Right cardiac atrium (tissue), 5 donors: Measurements from ENCODE around the gene UVRAG. TPM values are rescaled to one million over a fixed set of nuclear protein-coding genes. Genes with fewer than 3 reads are reported as not detected.
"Not testable (repeated sequence)": the region's sequence is repeated elsewhere in the genome, so short reads cannot be mapped to it uniquely, and the experiment has no call there.

ENCODE experiments used
- ATAC-seq, 2 donors: fragments of 200-7000 bp; cut with Tn5 transposase; one replicate each; pipeline versions ENCODE4 v1.8.0 to v1.9.1; 2020; ENCODE audit warnings: moderate library complexity in 2 of 2, mild to moderate bottlenecking in 1 of 2
- DNase-seq, 3 donors: peaks; one replicate each; pipeline ENCODE4 v3.0.0-alpha.2; 2020
- H3K27ac ChIP-seq: one replicate; pipeline ENCODE4 v1.5.1; 2013; ENCODE audit warnings: mild to moderate bottlenecking, low read length, control low read depth, moderate library complexity
- H3K27me3 ChIP-seq: one replicate; pipeline ENCODE4 v1.6.1; 2013; ENCODE audit not compliant: control insufficient read depth, insufficient read depth
- H3K4me1 ChIP-seq: one replicate; pipeline ENCODE4 v1.6.1; 2013; ENCODE audit warnings: low read length; ENCODE audit not compliant: control insufficient read depth, insufficient read depth
- H3K4me3 ChIP-seq: one replicate; pipeline ENCODE4 v1.5.1; 2013; ENCODE audit warnings: low read length, control low read depth
- H3K9me3 ChIP-seq: one replicate; pipeline ENCODE4 v1.6.1; 2013; ENCODE audit warnings: low read length; ENCODE audit not compliant: control insufficient read depth
- WGBS: extraction: QIAGEN DNeasy Blood & Tissue Kit; methylation state at CpG from one replicate; pipeline ENCODE4 v1.1.7; 2013; 5-methylcytosine and 5-hydroxymethylcytosine counted together
- intact Hi-C, 4 donors: fragments of 100-400 bp; cut with DNase I; formaldehyde crosslinking; loops; one replicate each; pipeline versions ENCODE4 v1.11.0 to v1.14.0; 2022 to 2023
- polyA plus RNA-seq: library from polyadenylated mRNA; stranded (reverse); fragments of 200-250 nt; gene quantifications from one replicate; pipeline ENCODE4 v1.2.3, GENCODE V29; 2013
- total RNA-seq, 4 donors: library from RNA; stranded (reverse); fragmentation: NEBNext Ultra II Directional; extraction: Animal tissue kit (Norgen Biotek cat#: 25700); gene quantifications; one replicate each; pipeline ENCODE4 v1.2.1, GENCODE V29; 2021
- donor health status: healthy with polysubstance abuse.
- donor health status: DM: no; HTN: yes; CAD: no.
- donor health status: DM: no; HTN: no; CAD: no.
- donor health status: DM: no; HTN: yes; CAD: no; lungs with severe emphysema.
- donor health status: DM: yes; HTN: yes; CAD: no.

The UVRAG gene
- total and polyA plus RNA-seq, 5 donors = 5.5 to 18.5 (median 13.9) TPM

DNA sequence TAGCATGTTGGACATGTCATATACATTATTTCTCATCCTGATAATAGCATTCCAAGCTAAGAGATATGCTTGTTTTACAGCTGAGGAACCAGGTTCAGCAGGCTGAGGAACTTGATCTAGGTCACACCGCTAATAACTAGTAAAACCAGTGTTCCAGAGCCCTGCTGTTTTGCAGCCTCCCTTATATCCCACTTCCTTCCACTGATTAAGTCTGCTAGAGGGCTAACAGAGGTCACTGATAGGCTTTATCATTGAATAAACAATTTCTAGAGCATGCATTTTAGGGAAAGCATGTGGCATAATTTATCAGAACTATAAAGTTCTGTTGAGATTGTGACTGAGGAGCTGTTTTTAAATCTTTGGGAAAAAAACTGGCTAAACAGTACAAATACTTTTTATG, 54.0 kb downstream of the UVRAG start:
- H3K4me3 ChIP-seq = no peak overlapping the region
- no peaks in the 10 kb centered on the region for H3K9me3 ChIP-seq
- peaks cover 1% of the 10 kb centered on the region for H3K4me1 ChIP-seq
- H3K27ac ChIP-seq = no peak overlapping the region
- no peaks in the 10 kb centered on the region for H3K27me3 ChIP-seq
- 28% methylated on average over 1 of the region's 1 CpG for WGBS
- intact Hi-C loops = loop anchor here in 3 of 4 donors (2.0 to 5.0 kb wide), 3 partner anchors 64 to 67 kb away; no protein-coding TSS in a partner anchor
- DNase-seq = no peak
- peak; percentile 64 to 67 for ATAC-seq

DNA sequence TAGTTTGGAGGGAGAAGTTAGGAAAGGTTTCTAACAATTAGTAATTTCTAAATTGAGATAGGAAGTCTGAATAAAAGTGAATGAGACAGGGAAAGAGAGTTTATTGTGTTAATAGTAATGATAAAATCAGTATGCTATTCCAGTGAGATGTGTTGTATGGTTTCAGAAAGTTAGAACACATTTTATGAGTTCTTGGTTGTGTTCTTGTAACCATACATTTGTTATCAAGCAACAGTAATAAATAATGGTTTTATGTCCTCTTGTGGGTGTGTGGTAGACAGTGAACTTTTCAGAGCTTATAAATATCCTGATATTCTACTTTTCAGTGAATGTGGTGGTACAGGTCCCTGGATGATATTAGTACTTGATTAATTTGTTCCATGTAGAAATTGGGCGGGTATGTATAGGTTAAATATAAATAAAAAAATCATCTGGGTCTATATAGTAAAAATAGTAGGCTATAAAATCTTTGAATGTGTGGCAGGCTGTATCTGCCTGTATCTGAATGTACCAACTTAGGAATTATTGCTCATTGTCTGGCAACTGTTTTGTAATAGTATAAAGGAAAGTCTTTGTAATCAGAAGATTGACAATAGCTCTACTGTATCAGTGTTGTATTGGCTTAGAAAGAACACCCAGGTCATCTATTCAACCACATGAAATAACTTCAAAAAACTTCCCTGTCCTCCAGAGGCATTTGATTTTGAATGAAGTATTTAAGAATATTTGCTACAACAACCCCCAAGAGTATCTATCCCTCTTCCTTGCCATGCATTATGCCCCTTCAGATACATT, 54.8 kb downstream of the UVRAG start:
- H3K27me3 ChIP-seq = no peaks in the 10 kb centered on the region
- intact Hi-C loops = loop anchor here (2.0 to 5.0 kb wide), 3 partner anchors 65 to 68 kb away; no protein-coding TSS in a partner anchor
- H3K27ac ChIP-seq = no peak overlapping the region
- WGBS = 95% methylated on average over 1 of the region's 1 CpG
- no peaks in the 10 kb centered on the region for H3K9me3 ChIP-seq
- ATAC-seq = no peak
- peaks cover 1% of the 10 kb centered on the region for H3K4me1 ChIP-seq
- no peak for DNase-seq
- no peak overlapping the region for H3K4me3 ChIP-seq

DNA sequence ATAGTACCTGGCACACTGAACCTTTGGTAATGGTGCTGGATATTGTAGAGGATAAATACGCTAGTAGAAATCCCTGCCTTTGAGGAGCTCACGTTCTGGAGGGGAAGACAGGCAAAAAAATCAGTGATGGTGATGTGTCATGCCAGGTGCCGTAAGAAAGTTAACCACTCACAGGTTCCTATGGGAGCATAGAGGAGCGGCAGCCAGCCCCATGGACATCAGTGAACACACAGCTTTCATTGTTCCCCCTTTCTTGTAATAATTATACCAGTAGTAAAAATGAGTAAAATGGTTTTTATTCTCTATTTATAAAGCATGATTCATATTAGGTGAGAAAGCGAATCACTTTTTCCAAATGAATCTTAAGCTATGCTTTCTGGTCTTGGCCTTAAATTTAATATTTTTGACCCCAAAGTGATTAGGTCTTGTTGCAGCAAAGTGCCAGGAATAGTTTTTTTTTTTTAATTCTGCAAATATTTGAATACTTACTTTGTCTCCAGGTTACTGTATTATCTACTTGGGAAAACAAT, 57.9 kb downstream of the UVRAG start:
- no peaks in the 10 kb centered on the region for H3K27me3 ChIP-seq
- H3K9me3 ChIP-seq = no peaks in the 10 kb centered on the region
- 64% methylated on average over 5 of the region's 5 CpGs for WGBS
- intact Hi-C loops = loop anchor here in 1 of 4 donors (5.0 kb wide), 1 partner anchor 71 kb away; no protein-coding TSS in a partner anchor
- ATAC-seq (no peak), DNase-seq (no peak)
- H3K27ac ChIP-seq = no peak overlapping the region
- no peak overlapping the region for H3K4me3 ChIP-seq
- peaks cover 1% of the 10 kb centered on the region for H3K4me1 ChIP-seq

DNA sequence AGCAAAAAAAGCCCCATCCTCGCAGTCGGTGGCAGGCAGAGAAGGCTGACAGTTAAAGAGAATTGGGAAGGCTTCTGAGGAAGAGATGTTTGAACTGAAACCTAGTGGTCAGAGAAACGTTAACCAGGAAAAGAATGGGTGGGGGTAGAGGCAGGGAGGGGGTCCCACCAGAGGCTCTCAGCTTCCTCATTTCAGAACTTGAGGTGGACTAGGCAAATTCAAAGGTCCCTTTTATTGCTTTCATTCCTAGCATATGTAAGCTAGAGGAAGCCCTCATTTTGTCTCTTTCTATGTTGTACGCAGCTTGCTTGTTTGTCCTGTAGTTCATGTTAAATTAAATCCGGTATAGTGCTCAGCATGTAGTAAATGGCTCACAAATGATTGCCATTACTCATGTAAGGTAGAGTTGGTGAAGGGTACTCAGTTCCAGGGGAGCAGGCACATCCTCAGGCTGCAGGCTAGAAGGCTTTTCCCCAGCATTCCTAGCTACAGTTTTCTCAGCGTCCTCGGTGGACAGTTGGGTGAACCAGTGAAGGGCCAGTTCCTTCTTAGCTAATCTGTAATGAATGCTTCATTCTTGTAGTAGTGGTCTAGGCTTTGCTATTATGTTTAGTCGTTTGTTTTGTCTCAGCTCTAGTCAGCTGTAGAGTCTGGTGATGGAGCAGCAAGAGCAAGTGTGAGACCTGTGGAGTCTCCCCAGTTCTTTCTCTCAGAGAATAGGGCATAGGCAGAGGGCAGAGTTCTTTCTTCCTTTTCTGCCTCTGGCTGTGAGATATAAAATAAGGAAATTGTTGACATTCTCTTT, 58.6 kb downstream of the UVRAG start:
- WGBS = 63% methylated on average over 8 of the region's 8 CpGs
- ATAC-seq = no peak

DNA sequence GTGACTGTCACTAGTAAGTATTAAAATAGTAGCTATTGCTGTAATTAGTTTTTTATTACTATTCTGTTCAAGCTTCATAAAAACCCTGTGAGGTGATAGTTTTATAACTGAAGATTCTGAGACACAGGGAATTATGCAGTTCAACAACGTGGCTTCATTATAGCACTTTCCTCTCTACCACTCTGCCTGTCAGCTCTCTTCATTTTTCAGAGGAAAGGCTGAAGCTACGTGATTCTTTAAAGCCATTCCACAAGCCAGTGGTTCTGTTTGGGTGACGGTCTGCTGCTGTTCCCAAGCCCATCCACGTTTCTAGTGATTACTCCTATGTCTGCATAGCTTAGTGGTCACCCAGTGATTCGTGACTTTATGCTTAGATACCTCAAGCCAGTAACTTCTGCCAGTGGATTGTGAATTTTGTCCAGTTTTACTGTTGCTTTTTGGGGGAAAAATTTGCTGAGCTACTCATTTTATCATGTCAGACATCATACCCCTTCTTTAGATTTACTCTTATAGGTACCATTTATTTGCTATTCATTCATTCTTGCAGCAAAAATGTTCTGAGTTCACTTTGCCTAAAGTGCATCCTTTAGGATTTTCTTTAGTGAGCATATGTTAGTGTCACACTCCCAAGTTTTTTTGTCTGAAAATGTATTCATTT, 59.8 kb downstream of the UVRAG start:
- ATAC-seq = no peak
- intact Hi-C loops = loop anchor here in 1 of 4 donors (5.0 kb wide), 1 partner anchor 73 kb away; no protein-coding TSS in a partner anchor

More for the DNA sequence above, 58.6 kb downstream of the UVRAG start:
- H3K4me1 ChIP-seq = peaks cover 1% of the 10 kb centered on the region
- H3K27me3 ChIP-seq = no peaks in the 10 kb centered on the region
- DNase-seq = no peak
- H3K9me3 ChIP-seq = no peaks in the 10 kb centered on the region
- no peak overlapping the region for H3K4me3 ChIP-seq
- H3K27ac ChIP-seq = no peak overlapping the region
- intact Hi-C loops = loop anchor here in 1 of 4 donors (5.0 kb wide), 1 partner anchor 71 kb away; no protein-coding TSS in a partner anchor

DNA sequence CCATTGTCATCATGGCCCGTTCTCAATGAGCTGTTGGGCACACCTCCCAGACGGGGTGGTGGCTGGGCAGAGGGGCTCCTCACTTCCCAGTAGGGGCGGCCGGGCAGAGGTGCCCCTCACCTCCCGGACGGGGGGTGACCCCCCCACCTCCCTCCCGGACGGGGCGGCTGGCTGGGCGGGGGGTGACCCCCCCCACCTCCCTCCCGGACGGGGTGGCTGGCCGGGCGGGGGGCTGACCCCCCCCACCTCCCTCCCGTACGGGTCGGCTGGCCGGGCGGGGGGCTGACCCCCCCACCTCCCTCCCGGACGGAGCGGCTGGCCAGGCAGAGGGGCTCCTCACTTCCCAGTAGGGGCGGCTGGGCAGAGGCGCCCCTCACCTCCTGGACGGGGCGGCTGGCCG, 62.3 kb downstream of the UVRAG start:
- H3K27me3 ChIP-seq, H3K9me3 ChIP-seq, H3K4me3 ChIP-seq, intact Hi-C loops, H3K4me1 ChIP-seq, ATAC-seq, H3K27ac ChIP-seq: not testable (repeated sequence)
- 94% methylated on average over 21 of the region's 27 CpGs for WGBS
- peak in 1 of 3 donors; percentile 58 for DNase-seq

More for the DNA sequence above, 59.8 kb downstream of the UVRAG start:
- no peak for DNase-seq
- Histone ChIP-seq H3K4me1 (peaks cover 1% of the 10 kb centered on the region), H3K27me3 (no peaks in the 10 kb centered on the region), H3K27ac (no peak overlapping the region), H3K4me3 (no peak overlapping the region), H3K9me3 (no peaks in the 10 kb centered on the region)
- WGBS = 81% methylated on average over 5 of the region's 5 CpGs

DNA sequence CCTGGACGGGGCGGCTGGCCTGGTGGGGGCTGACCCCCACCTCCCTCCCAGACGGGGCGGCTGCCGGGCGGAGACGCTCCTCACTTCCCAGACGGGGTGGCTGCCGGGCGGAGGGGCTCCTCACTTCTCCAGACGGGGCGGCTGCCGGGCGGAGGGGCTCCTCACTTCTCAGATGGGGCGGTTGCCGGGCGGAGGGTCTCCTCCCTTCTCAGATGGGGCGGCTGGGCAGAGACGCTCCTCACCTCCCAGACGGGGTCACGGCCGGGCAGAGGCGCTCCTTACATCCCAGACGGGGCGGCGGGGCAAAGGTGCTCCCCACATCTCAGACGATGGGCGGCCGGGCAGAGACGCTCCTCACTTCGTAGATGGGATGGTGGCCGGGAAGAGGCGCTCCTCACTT, 62.9 kb downstream of the UVRAG start:
- H3K4me1 ChIP-seq, intact Hi-C loops: not testable (repeated sequence)

DNA sequence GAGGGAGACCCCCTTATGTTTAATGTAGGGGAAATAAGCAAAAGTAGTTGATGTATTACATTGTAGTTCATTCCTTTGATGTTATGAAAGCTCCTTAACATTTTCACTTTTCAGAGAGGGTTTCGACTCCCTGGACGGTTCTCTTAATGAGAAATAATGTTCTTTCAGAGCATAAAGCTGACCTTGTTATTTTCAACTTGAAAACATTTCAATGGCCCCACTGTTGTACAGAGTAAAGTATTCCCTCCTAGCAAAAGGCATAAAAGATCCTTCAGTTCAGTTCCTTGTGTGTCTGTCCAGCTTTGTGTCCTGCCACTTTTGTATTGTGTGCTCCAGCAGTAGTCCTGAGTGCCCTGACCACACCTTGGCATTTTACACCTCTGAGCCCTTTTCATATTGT, 63.9 kb downstream of the UVRAG start:
- H3K9me3 ChIP-seq = no peaks in the 10 kb centered on the region
- H3K4me1 ChIP-seq = peaks cover under 1% of the 10 kb centered on the region
- H3K27ac ChIP-seq = no peak overlapping the region
- DNase-seq (no peak), ATAC-seq (no peak)
- 88% methylated on average over 2 of the region's 2 CpGs for WGBS
- H3K27me3 ChIP-seq = no peaks in the 10 kb centered on the region
- intact Hi-C loops = no loop called here
- H3K4me3 ChIP-seq = no peak overlapping the region

More for the DNA sequence above, 62.9 kb downstream of the UVRAG start:
- WGBS = 96% methylated on average over 33 of the region's 33 CpGs
- not testable (repeated sequence) for H3K4me3 ChIP-seq, H3K9me3 ChIP-seq, ATAC-seq, H3K27me3 ChIP-seq, H3K27ac ChIP-seq
- DNase-seq = peak in 2 of 3 donors; percentile 39 to 59

DNA sequence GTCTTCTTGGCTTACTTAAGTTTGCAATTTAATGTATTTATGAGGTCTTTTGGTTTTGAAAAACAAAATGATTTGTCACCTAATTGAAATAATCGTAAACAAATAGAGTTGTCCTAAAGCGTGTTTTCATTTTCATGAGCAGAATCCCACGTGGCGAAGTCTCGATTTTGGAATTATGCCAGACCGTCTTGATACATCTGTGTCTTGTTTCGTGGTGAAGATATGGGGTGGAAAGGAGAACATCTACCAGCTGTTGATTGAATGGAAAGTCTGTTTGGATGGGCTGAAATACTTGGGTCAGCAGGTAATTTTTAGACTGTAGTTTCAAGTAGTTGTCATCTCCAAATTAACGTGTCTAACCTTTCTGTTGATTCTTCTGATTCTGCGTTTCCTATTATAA, 64.7 kb downstream of the UVRAG start:
- Histone ChIP-seq H3K9me3 (no peaks in the 10 kb centered on the region), H3K27me3 (no peaks in the 10 kb centered on the region), H3K27ac (no peak overlapping the region), H3K4me1 (no peaks in the 10 kb centered on the region), H3K4me3 (no peak overlapping the region)
- peak in 1 of 3 donors; percentile 25 for DNase-seq
- no peak for ATAC-seq
- 78% methylated on average over 9 of the region's 9 CpGs for WGBS
- intact Hi-C loops = no loop called here

DNA sequence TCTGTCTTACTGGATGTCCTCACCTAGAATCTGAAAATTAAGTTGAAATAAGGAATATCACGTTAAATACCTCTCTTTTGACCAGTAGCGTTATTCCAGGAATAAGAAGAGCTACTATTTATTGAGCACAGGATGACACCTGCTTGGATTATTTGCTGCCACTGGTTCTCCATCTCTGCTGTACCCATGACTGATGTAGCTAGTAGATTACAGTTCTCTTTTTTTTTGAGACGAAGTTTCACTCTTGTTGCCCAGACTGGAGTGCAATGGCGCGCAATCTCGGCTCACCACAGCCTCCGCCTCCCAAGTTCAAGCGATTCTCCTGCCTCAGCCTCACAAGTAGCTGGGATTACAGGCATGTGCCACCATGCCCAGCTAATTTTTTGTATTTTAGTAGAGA, 65.3 kb downstream of the UVRAG start:
- H3K27ac ChIP-seq, intact Hi-C loops, H3K4me3 ChIP-seq, ATAC-seq, DNase-seq, H3K27me3 ChIP-seq, H3K9me3 ChIP-seq, H3K4me1 ChIP-seq: not testable (repeated sequence)
- 92% methylated on average over 8 of the region's 8 CpGs for WGBS
